Coronary artery (tissue), 2 donors: ENCODE data around the gene CCDC14.

Experiments
- DNase-seq: peaks from one replicate; pipeline ENCODE4 v3.0.0-alpha.2; 2017; ENCODE audit warnings: low spot score
- H3K27ac ChIP-seq, 2 donors: fragments of 200-600 bp; sonication (generic); one replicate each; pipeline ENCODE4 v1.5.1; 2016 to 2019
- H3K4me3 ChIP-seq: fragments of 200-600 bp; sonication (generic); 2 replicates; pipeline ENCODE4 v1.5.1; 2016; ENCODE audit warnings: mild to moderate bottlenecking, moderate library complexity
- TF ChIP-seq, protein P1 (sequence below): fragments of 200-600 bp; sonication (generic); IDR thresholded peaks from one replicate; pipeline ENCODE4 v1.5.1; 2019; ENCODE audit warnings: antibody characterized with exemption

CCDC14 gene

GRCh38 chr3:123949641-123950040, 11.4 kb downstream of the CCDC14 start:
- no peak for DNase-seq
- no peak overlapping the region for H3K27ac ChIP-seq
- TF ChIP-seq, protein P1, sequence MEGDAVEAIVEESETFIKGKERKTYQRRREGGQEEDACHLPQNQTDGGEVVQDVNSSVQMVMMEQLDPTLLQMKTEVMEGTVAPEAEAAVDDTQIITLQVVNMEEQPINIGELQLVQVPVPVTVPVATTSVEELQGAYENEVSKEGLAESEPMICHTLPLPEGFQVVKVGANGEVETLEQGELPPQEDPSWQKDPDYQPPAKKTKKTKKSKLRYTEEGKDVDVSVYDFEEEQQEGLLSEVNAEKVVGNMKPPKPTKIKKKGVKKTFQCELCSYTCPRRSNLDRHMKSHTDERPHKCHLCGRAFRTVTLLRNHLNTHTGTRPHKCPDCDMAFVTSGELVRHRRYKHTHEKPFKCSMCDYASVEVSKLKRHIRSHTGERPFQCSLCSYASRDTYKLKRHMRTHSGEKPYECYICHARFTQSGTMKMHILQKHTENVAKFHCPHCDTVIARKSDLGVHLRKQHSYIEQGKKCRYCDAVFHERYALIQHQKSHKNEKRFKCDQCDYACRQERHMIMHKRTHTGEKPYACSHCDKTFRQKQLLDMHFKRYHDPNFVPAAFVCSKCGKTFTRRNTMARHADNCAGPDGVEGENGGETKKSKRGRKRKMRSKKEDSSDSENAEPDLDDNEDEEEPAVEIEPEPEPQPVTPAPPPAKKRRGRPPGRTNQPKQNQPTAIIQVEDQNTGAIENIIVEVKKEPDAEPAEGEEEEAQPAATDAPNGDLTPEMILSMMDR: no peak
- no peak overlapping the region for H3K4me3 ChIP-seq

- H3K4me3 ChIP-seq: no peak overlapping the region
- no peak for DNase-seq
- H3K27ac ChIP-seq: no peak overlapping the region
- TF ChIP-seq, protein P1: no peak
Measured at GRCh38 chr3:123948449-123948848, 12.6 kb downstream of the CCDC14 start.

DNA sequence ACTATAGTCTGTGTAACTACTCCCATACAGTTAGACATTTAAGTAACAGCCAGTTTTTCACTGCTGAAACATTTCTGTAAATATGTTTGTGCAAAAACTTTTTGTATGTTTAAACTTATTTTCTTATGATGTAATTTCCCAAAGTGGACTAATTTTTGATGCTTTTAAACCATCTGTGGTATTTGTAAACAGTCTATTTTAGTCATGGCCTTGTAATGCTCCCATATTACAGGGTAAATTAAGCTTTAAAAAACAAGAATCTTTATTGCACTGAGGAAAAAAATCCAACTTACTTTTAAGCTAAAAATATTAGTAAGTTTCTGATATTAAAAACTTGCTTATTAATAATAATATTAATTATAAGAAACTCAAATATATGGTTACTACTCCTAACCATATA, 13.5 kb downstream of the CCDC14 start:
- TF ChIP-seq, protein P1: no peak
- Histone ChIP-seq H3K27ac (no peak overlapping the region), H3K4me3 (no peak overlapping the region)
- DNase-seq: no peak

GRCh38 chr3:123941542-123941941, 19.5 kb downstream of the CCDC14 start:
- H3K4me3 ChIP-seq: no peak overlapping the region
- no peak for DNase-seq
- no peak overlapping the region for H3K27ac ChIP-seq
- TF ChIP-seq, protein P1: no peak

DNA sequence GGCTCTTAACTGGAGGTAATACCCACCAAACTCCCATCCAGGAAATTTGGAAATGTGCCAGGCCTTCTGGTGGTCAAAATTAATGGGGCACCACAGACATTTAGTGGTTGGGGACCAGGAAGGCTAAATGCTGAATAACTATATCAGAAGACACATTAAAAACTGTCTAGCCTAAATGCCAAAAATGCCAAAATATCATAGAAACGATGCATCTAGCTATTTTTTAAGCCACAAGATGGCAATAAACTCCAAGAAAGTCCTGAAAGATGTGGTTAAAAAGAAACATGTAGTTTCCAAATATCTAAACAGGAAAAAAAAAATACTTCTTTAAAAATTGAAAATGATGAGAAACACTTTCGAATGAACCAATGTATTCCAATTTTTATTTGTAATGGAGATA, 19.9 kb downstream of the CCDC14 start:
- Histone ChIP-seq H3K27ac (peak overlapping the region in 1 of 2 donors; percentile 28), H3K4me3 (no peak overlapping the region)
- TF ChIP-seq, protein P1: no peak
- no peak for DNase-seq

DNA sequence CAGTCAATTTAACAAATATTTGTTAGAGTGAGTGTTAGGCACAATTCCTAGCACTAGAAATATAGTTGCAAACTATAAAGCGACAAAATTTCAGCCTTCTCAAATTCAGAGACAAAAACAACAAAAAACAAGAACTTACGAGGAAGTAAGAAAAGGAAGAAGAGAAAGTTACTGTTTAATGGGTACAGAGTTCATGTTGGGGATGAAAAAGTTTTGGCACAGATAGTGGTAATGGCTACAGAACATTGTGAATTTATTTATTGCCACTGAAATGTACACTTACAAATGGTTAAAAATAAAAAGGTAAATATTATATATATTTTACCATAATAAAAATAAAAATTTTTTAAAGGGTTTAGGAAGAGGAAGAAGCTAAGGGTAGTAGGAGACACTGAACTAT, 21.3 kb downstream of the CCDC14 start:
- Histone ChIP-seq H3K27ac (no peak overlapping the region), H3K4me3 (no peak overlapping the region)
- TF ChIP-seq, protein P1: no peak
- DNase-seq: no peak

DNA sequence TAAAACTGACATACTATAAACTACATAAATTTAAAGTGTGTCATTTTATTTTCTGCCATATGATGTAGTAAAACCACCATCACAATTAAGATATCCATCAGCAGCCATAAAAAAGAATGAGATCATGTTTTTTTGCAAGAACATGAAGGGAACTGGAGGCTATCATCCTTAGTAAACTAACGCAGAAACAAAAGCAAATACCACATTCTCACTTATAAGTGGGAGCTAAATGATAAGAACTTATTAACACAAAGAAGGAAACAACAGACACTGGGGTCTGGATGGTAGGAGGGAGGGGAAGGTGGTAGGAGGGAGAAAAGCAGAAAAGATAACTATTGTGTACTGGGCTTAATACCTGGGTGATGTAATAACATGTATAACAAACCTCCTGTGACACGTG, 24.6 kb downstream of the CCDC14 start:
- Histone ChIP-seq H3K27ac (no peak overlapping the region), H3K4me3 (no peak overlapping the region)
- DNase-seq: no peak
- TF ChIP-seq, protein P1: no peak
